ENCODE measurements around the gene PTGDS.

The PTGDS gene

DNA sequence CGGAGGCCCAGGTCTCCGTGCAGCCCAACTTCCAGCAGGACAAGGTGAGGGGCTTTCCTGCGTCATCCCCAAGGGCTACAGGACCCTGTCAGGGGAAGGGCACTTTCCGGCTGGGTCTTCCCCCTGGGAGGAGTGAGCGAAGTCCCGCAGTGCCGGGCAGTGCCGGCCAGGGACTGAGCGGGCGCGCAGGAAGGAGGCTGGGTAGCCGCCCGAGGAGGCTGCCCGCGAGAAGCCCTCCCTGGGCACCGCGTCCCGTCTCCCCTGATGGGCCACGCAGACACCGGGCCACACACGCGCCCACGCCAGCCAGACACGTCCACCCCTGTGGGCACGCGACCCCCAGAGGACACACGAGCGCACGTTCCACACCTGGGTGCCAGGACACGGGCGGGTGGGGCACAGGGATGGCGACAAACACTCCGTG is 357 bp downstream of the PTGDS start:
- POLR2A ChIA-PET: interaction anchor here (0.6 kb wide), 1 partner anchor 76 kb away, joined by 3 read pairs; no protein-coding TSS in a partner anchor
- TF ChIP-seq, protein P1, sequence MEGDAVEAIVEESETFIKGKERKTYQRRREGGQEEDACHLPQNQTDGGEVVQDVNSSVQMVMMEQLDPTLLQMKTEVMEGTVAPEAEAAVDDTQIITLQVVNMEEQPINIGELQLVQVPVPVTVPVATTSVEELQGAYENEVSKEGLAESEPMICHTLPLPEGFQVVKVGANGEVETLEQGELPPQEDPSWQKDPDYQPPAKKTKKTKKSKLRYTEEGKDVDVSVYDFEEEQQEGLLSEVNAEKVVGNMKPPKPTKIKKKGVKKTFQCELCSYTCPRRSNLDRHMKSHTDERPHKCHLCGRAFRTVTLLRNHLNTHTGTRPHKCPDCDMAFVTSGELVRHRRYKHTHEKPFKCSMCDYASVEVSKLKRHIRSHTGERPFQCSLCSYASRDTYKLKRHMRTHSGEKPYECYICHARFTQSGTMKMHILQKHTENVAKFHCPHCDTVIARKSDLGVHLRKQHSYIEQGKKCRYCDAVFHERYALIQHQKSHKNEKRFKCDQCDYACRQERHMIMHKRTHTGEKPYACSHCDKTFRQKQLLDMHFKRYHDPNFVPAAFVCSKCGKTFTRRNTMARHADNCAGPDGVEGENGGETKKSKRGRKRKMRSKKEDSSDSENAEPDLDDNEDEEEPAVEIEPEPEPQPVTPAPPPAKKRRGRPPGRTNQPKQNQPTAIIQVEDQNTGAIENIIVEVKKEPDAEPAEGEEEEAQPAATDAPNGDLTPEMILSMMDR (IDR thresholded peaks at IDR 0.05; ENCODE audit: control extremely low read depth, extremely low read depth, low read depth, missing control alignments): no peak
- no peak for DNase-seq (ENCODE audit: extremely low spot score)
- CTCF ChIA-PET: interaction anchor here (1.0 to 3.6 kb wide), 3 partner anchors 30 to 57 kb away, joined by 3 to 20 read pairs (median 5); no protein-coding TSS in a partner anchor

DNA sequence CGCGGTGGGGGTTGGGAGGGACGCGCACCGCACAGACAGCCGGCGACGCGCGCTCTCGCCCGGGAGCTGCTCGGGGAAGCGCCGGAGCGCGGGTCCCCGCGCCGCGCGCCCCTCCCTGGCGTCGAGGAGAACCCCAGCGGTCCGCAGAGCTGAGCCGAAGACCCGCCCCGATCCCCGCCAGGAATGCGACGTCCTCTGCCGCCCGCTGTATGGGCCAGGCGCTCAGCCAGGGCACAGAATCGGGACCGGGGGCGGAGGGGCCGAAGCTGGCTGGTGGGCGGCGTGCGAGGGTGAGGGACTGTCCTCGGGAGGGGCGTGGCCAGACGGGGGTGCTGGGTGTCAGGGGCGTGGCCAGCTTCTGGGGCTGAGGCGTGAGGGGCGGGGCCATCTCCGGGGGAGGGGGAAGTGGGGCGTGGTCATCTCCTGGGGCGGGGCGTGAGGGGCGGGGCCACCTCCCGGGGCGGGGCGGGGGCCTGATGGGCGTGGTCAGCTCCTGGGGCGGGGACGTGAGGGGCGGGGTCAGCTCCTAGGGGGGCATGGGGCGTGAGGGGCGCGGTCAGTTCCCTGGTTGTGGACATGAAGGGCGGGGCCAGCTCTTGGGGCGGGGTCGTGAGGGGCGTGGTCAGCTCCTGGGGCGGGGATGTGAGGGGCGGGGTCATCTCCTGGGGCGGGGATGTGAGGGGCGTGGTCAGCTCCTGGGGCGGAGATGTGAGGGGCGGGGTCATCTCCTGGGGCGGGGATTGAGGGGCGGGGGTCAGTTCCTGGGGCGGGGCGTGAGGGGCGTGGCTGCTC is 965 bp downstream of the PTGDS start:
- TF ChIP-seq, protein P1 (IDR thresholded peaks at IDR 0.05; ENCODE audit: control extremely low read depth, extremely low read depth, low read depth, missing control alignments): no peak
- peak; percentile 81 for DNase-seq (ENCODE audit: extremely low spot score)
- ChIA-PET POLR2A (interaction anchor here (0.6 to 0.7 kb wide), 2 partner anchors 14 to 77 kb away, joined by 3 read pairs; no protein-coding TSS in a partner anchor), CTCF (interaction anchor here (1.3 to 1.5 kb wide), 2 partner anchors 30 to 57 kb away, joined by 4 to 5 read pairs; no protein-coding TSS in a partner anchor)

DNA sequence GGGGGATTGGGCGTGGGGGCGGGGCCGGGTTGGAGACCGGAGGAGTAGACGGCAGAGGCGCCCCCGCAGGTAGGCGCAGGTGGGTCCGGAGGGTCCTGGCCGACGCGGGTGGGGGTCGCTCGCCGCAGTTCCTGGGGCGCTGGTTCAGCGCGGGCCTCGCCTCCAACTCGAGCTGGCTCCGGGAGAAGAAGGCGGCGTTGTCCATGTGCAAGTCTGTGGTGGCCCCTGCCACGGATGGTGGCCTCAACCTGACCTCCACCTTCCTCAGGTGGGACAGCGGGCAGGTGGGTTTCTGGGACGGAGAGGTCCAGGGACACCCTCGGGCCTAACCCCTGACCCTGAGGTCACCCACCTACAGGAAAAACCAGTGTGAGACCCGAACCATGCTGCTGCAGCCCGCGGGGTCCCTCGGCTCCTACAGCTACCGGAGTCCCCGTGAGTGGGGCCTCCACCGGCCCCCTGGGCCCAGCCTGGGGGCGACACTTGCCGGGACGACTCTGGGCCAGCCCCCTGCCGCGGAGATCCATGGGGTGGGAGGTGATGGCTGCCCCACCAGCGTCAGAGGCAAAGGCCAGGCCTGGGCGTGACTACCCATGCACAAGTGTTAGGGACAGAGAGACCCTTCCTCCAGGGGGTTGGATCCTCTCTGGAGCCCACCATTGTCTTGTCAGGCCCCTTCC is 1.7 kb downstream of the PTGDS start:
- ChIA-PET CTCF (interaction anchor here (1.3 to 1.5 kb wide), 2 partner anchors 31 to 56 kb away, joined by 4 to 5 read pairs; no protein-coding TSS in a partner anchor), POLR2A (interaction anchor here (0.7 kb wide), 1 partner anchor 14 kb away, joined by 3 read pairs; no protein-coding TSS in a partner anchor)

DNA sequence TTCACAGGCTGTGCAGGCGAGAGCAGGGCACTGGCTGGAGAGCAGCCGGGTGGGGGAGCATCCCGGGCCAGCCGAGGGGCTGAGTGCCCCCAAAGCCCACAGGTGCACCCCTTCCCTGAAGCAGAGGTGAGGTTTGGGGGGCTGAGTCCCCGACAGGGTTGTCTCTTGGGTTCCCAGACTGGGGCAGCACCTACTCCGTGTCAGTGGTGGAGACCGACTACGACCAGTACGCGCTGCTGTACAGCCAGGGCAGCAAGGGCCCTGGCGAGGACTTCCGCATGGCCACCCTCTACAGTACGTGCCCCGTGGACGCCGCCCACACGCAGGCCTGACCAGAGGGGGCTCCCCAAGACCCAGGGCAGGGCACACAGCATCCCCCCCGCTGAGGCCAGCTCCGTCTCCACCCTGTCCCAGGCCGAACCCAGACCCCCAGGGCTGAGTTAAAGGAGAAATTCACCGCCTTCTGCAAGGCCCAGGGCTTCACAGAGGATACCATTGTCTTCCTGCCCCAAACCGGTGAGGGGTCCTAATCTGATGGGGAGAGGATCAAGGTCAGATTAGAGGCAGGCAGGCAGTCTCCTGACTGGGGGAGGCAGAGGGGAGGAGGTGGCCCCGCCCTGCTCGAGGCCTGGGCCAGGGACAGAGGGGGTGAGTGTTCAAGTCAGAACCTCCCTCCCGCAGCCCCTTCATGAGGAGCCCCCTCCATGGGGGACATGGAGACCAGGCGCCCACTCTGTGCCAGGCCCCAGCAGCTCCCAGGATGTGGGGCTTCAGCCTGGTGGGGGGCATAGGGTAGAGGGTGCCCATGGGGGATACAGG is 2.7 kb downstream of the PTGDS start:
- CTCF ChIA-PET: no interaction called here
- POLR2A ChIA-PET: no interaction called here

More for the DNA sequence above, 1.7 kb downstream of the PTGDS start:
- TF ChIP-seq, protein P1 (IDR thresholded peaks at IDR 0.05; ENCODE audit: control extremely low read depth, extremely low read depth, low read depth, missing control alignments): no peak
- no peak for DNase-seq (ENCODE audit: extremely low spot score)

DNA sequence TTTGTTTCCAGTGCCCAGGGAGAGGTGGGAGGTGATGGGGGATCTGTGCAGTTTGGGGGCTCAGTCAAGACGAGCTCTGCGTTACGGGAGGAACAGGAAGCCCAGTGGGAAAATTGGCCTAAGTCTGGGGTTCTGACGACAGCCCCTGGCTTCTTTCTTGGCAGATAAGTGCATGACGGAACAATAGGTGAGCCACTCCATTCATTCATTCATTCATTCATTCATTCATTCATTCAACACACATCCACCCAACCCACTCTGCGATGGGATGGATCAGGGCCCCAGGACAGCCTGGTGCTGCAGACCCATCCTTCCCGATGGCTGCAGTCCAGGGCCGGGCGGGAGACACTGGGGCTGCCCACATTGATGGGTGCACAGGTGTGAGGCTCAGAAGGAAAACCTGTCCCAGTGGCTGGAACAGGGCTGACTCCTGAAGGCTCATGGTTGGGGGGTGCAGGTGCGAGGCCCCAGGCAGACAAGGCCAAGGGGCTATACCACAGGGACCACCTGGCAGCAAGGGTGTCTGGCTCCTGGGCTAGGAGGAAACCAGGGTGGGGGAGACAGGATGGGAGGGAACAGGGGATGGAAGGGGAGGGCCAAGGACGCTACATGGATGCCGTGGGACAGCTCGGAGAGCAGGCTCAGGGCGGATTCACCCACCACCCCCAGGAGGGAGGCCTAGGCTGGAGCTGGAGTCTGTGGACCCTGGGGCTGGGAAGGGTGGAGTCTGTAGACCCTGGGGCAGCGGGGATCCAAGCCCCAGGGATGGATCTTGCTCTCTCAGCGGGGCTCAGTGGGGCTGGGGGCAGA is 3.6 kb downstream of the PTGDS start:
- no peak for DNase-seq (ENCODE audit: extremely low spot score)

More for the DNA sequence above, 2.7 kb downstream of the PTGDS start:
- DNase-seq (ENCODE audit: extremely low spot score): no peak
- TF ChIP-seq, protein P1 (IDR thresholded peaks at IDR 0.05; ENCODE audit: control extremely low read depth, extremely low read depth, low read depth, missing control alignments): no peak

More for the DNA sequence above, 3.6 kb downstream of the PTGDS start:
- CTCF ChIA-PET: no interaction called here
- TF ChIP-seq, protein P1 (IDR thresholded peaks at IDR 0.05; ENCODE audit: control extremely low read depth, extremely low read depth, low read depth, missing control alignments): no peak
- POLR2A ChIA-PET: no interaction called here

Data from GM10248 (cell line).